Subcutaneous adipose tissue (tissue), 4 donors: Measurements from ENCODE around the gene TBC1D17. TPM values are rescaled to one million over a fixed set of nuclear protein-coding genes. Genes with fewer than 3 reads are reported as not detected.

Experiments
- CTCF ChIP-seq: fragments of 450-650 bp; IDR thresholded peaks from one replicate; pipeline ENCODE4 v1.5.1; 2016; ENCODE audit warnings: low read depth, mild to moderate bottlenecking, control low read depth, antibody characterized with exemption, moderate library complexity
- total RNA-seq, 4 donors: library from RNA; depleted of rRNA; stranded (reverse); fragments of >200 nt; gene quantifications; one replicate each; pipeline ENCODE4 v1.1.0, GENCODE V29; 2016

The TBC1D17 gene
- total RNA-seq, 4 donors from 2014 or later = 19.2 to 60.8 (median 29.1) TPM

GRCh38 chr19:49858088-49858985 is 19.2 kb upstream of the TBC1D17 start:
- TF ChIP-seq CTCF = no peak

- no peak for TF ChIP-seq CTCF
Observed at GRCh38 chr19:49859682-49860335, 17.7 kb upstream of the TBC1D17 start.

GRCh38 chr19:49860336-49861102 is 17.0 kb upstream of the TBC1D17 start:
- no peak for TF ChIP-seq CTCF

GRCh38 chr19:49861107-49861506 is 16.4 kb upstream of the TBC1D17 start:
- no peak for TF ChIP-seq CTCF

GRCh38 chr19:49861541-49862378 is 15.7 kb upstream of the TBC1D17 start:
- no peak for TF ChIP-seq CTCF

- no peak for TF ChIP-seq CTCF
Observed at GRCh38 chr19:49862391-49863253, 14.9 kb upstream of the TBC1D17 start.
